IMR-90 (cell line): ENCODE results near the gene STAT5A.

ENCODE experiments used
- CEBPB ChIP-seq: IDR thresholded peaks from 2 replicates; pipeline ENCODE4 v1.6.1; 2012; ENCODE audit warnings: low read depth, low read length, improper control_type of control experiment
- CHD1 ChIP-seq: IDR thresholded peaks from 2 replicates; pipeline ENCODE4 v1.6.1; 2012; ENCODE audit warnings: low read depth, low read length, improper control_type of control experiment
- CTCF ChIP-seq: conservative IDR thresholded peaks from 2 replicates; pipeline ENCODE4 v1.5.1; 2012; ENCODE audit warnings: mild to moderate bottlenecking, low read depth, low read length, improper control_type of control experiment
- MAFK ChIP-seq: IDR thresholded peaks from 2 replicates; pipeline ENCODE4 v1.6.1; 2012; ENCODE audit warnings: low read depth, low read length, improper control_type of control experiment
- MAZ ChIP-seq: IDR thresholded peaks from 2 replicates; pipeline ENCODE4 v1.6.1; 2012; ENCODE audit warnings: low read depth, mild to moderate bottlenecking, low read length, improper control_type of control experiment, moderate library complexity, borderline replicate concordance
- POLR2A ChIP-seq: IDR thresholded peaks from 2 replicates; pipeline ENCODE4 v1.6.1; 2012; ENCODE audit warnings: mild to moderate bottlenecking, low read depth, low read length

- TF ChIP-seq CHD1 (no peak), CTCF (no peak), MAFK (no peak), CEBPB (no peak), POLR2A (no peak), MAZ (no peak)
Observed at GRCh38 chr17:42309986-42310786, 21.9 kb downstream of the STAT5A start.
